Cardiac fibroblast (primary cell): ENCODE results near the gene TOPORS.
A peak's percentile ranks its signal among the peaks of the same experiment; 100 is the strongest.

Source experiments
- DNase-seq, 2 donors: peaks; one replicate each; pipeline versions ENCODE4 v3.0.0 to v3.0.0-alpha.2; 2010; ENCODE audit warnings: low read depth in 2 of 2
- H3K4me3 ChIP-seq, 2 donors: replicated peaks in 1 of 2; 1 replicate in 1 of 2; 2 replicates in 1 of 2; pipeline ENCODE4 v1.5.1; 2011; ENCODE audit warnings: low read depth in 2 of 2, low read length in 2 of 2, mild to moderate bottlenecking in 2 of 2, moderate library complexity in 1 of 2
- CTCF ChIP-seq: IDR thresholded peaks from one replicate; pipeline ENCODE4 v1.5.1; 2011; ENCODE audit warnings: low read depth, mild to moderate bottlenecking, low read length, inconsistent platforms

The TOPORS gene

GRCh38 chr9:32566770-32567169 is 14.4 kb upstream of the TOPORS start:
- H3K4me3 ChIP-seq, result no peak overlapping the region
- TF ChIP-seq CTCF, result no peak
- no peak for DNase-seq

GRCh38 chr9:32565967-32566366 is 13.6 kb upstream of the TOPORS start:
- TF ChIP-seq CTCF, result no peak
- no peak for DNase-seq
- no peak overlapping the region for H3K4me3 ChIP-seq

GRCh38 chr9:32558408-32558934 is 6.1 kb upstream of the TOPORS start:
- no peak for TF ChIP-seq CTCF
- no peak overlapping the region for H3K4me3 ChIP-seq
- no peak for DNase-seq

- no peak for DNase-seq
- H3K4me3 ChIP-seq, result no peak overlapping the region
- TF ChIP-seq CTCF, result no peak
These were observed 2.2 kb upstream of the TOPORS start for GRCh38 chr9:32554591-32554990.

- no peak overlapping the region for H3K4me3 ChIP-seq
- DNase-seq, result peak; percentile 10 to 61
- TF ChIP-seq CTCF, result no peak
These were observed 1.7 kb upstream of the TOPORS start for GRCh38 chr9:32554107-32554506.

GRCh38 chr9:32551276-32552051 is 922 bp downstream of the TOPORS start:
- peak in 1 of 2 donors; percentile 61 for DNase-seq
- TF ChIP-seq CTCF, result no peak
- H3K4me3 ChIP-seq, result peak overlapping the region; percentile 64 to 78
